Stimulated activated CD4-positive, alpha-beta T cell treated with anti-CD3 and anti-CD28 coated beads, Interleukin-12 subunit alpha, Interleukin-12 subunit beta, amount 100 ng/mL, for 4 hours (primary cell): Measurements from ENCODE around the gene STEAP1.

Source experiments
- DNase-seq: peaks from one replicate; pipeline ENCODE4 v3.0.0-alpha.2; 2020

Gene STEAP1

DNA sequence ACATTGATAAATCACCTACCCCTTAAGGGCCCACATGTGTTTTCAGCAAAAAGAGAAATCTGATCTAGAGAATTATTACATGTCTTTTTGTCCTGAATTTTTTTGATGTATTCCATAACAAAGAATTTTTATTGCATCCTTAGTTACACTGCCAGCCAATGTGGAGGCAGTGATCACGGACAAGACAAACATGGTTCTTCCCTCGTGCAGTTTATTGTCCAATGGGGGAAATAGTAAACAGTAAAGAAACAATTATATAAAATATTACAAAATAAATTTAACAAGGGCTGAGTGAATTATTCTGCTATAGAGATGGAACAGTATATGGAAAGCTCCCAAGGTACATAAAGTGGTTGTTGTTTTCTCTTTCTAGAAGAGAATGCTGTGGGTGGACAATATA is 59.3 kb downstream of the STEAP1 start:
- DNase-seq: no peak
